WTC11 (cell line): Measurements from ENCODE around the gene APCDD1. TPM values are rescaled to one million over a fixed set of nuclear protein-coding genes. Genes with fewer than 3 reads are reported as not detected.

ENCODE experiments used
- ATAC-seq: fragments of 200-7000 bp; cut with Tn5 transposase; 2 replicates; pipeline ENCODE4 v1.10.0; 2021; ENCODE audit warnings: mild to moderate bottlenecking, moderate library complexity
- CTCF ChIA-PET: fragments of 300-600 bp; sonication (Branson Sonifier 250); formaldehyde crosslinking; loops from one replicate; lab custom pipeline; 2021; ENCODE audit warnings: antibody characterized with exemption; lab: Charles Lee
- POLR2A ChIA-PET: fragments of 350-600 bp; sonication (Branson Sonifier 250); formaldehyde crosslinking; loops from one replicate; lab custom pipeline; 2021; ENCODE audit warnings: antibody characterized with exemption; lab: Charles Lee
- DNase-seq: peaks from one replicate; pipeline ENCODE4 v3.0.0; 2021; ENCODE audit warnings: low spot score
- H3K27ac Mint-ChIP-seq: 2 replicates; pipeline ENCODE4 v1.8.0; 2021; ENCODE audit warnings: mixed read lengths
- H3K27me3 Mint-ChIP-seq: 2 replicates; pipeline ENCODE4 v1.8.0; 2021; ENCODE audit warnings: low read depth, mild to moderate bottlenecking, moderate library complexity, mixed read lengths
- H3K36me3 Mint-ChIP-seq: 2 replicates; pipeline ENCODE4 v1.8.0; 2021; ENCODE audit warnings: mixed read lengths
- H3K4me1 Mint-ChIP-seq: 2 replicates; pipeline ENCODE4 v1.8.0; 2022; ENCODE audit warnings: mixed read lengths
- H3K4me3 Mint-ChIP-seq: 2 replicates; pipeline ENCODE4 v1.8.0; 2021; ENCODE audit warnings: mild to moderate bottlenecking, moderate library complexity, mixed read lengths
- H3K9me3 Mint-ChIP-seq: 2 replicates; pipeline ENCODE4 v1.8.0; 2021; ENCODE audit warnings: mixed read lengths
- ELF4 ChIP-seq: sonication (generic); formaldehyde crosslinking; IDR thresholded peaks from 2 replicates; pipeline ENCODE4 v1.8.1; 2022; ENCODE audit warnings: low read depth, mild to moderate bottlenecking, moderate library complexity, missing genetic modification reagents
- ETV6 ChIP-seq: sonication (generic); formaldehyde crosslinking; IDR thresholded peaks from 2 replicates; pipeline ENCODE4 v1.8.1; 2022; ENCODE audit warnings: mild to moderate bottlenecking, missing genetic modification reagents
- GTF2I ChIP-seq: fragments of 250-450 bp; sonication (Bioruptor Pico); conservative IDR thresholded peaks from 2 replicates; pipeline ENCODE4 v1.4.0; 2021; ENCODE audit warnings: mild to moderate bottlenecking
- JUN ChIP-seq: sonication (generic); formaldehyde crosslinking; IDR thresholded peaks from 2 replicates; pipeline ENCODE4 v1.8.0; 2023; ENCODE audit warnings: mild to moderate bottlenecking, missing genetic modification reagents
- MLX ChIP-seq: sonication (generic); formaldehyde crosslinking; IDR thresholded peaks from 2 replicates; pipeline ENCODE4 v1.8.1; 2023; ENCODE audit warnings: mild to moderate bottlenecking, missing genetic modification reagents, moderate library complexity
- MYBL2 ChIP-seq: sonication (generic); formaldehyde crosslinking; IDR thresholded peaks from 2 replicates; pipeline ENCODE4 v1.8.1; 2023; ENCODE audit warnings: mild to moderate bottlenecking, moderate library complexity, missing genetic modification reagents
- NFATC4 ChIP-seq: fragments of 250-450 bp; sonication (Bioruptor Pico); IDR thresholded peaks from 2 replicates; pipeline ENCODE4 v1.9.0; 2021; ENCODE audit warnings: mild to moderate bottlenecking
- PRRX2 ChIP-seq: fragments of 250-450 bp; sonication (Bioruptor Pico); IDR thresholded peaks from 2 replicates; pipeline ENCODE4 v1.8.0; 2021; ENCODE audit warnings: mild to moderate bottlenecking
- RORB ChIP-seq: fragments of 250-450 bp; sonication (Bioruptor Pico); IDR thresholded peaks from 2 replicates; pipeline ENCODE4 v1.9.0; 2021; ENCODE audit warnings: mild to moderate bottlenecking
- ZMAT4 ChIP-seq: fragments of 250-450 bp; sonication (Bioruptor Pico); IDR thresholded peaks from 2 replicates; pipeline ENCODE4 v1.9.0; 2021; ENCODE audit warnings: mild to moderate bottlenecking
- ZNF317 ChIP-seq: sonication (generic); formaldehyde crosslinking; IDR thresholded peaks from 2 replicates; pipeline ENCODE4 v1.8.1; 2023; ENCODE audit warnings: low read depth, mild to moderate bottlenecking, moderate library complexity, missing genetic modification reagents, borderline replicate concordance
- ZNF416 ChIP-seq: fragments of 250-450 bp; sonication (Bioruptor Pico); IDR thresholded peaks from 2 replicates; pipeline ENCODE4 v1.9.0; 2021; ENCODE audit warnings: mild to moderate bottlenecking, inconsistent platforms
- total RNA-seq: library from RNA; stranded (reverse); gene quantifications from 3 replicates; pipeline ENCODE4 v1.2.3, GENCODE V29; 2021
- TF ChIP-seq, protein P1 (sequence below): sonication (generic); formaldehyde crosslinking; IDR thresholded peaks from 2 replicates; pipeline ENCODE4 v1.8.0; 2022; ENCODE audit warnings: mild to moderate bottlenecking, missing genetic modification reagents
- TF ChIP-seq, protein P2 (sequence below): sonication (generic); formaldehyde crosslinking; IDR thresholded peaks from 2 replicates; pipeline ENCODE4 v1.8.1; 2023; ENCODE audit warnings: mild to moderate bottlenecking, missing genetic modification reagents, moderate library complexity
- TF ChIP-seq, protein P3 (sequence below): fragments of 250-450 bp; sonication (Bioruptor Pico); conservative IDR thresholded peaks from 2 replicates; pipeline ENCODE4 v1.9.0; 2021; ENCODE audit warnings: mild to moderate bottlenecking
- TF ChIP-seq, protein P4 (sequence below): sonication (generic); formaldehyde crosslinking; IDR thresholded peaks from 2 replicates; pipeline ENCODE4 v1.8.1; 2022; ENCODE audit warnings: mild to moderate bottlenecking, moderate library complexity, missing genetic modification reagents
- TF ChIP-seq, protein P5 (sequence below): sonication (generic); formaldehyde crosslinking; IDR thresholded peaks from 2 replicates; pipeline ENCODE4 v1.8.0; 2022; ENCODE audit warnings: missing genetic modification reagents
- TF ChIP-seq, protein P6 (sequence below): sonication (generic); formaldehyde crosslinking; IDR thresholded peaks from 2 replicates; pipeline ENCODE4 v1.8.0; 2022; ENCODE audit warnings: mild to moderate bottlenecking, missing genetic modification reagents

The APCDD1 gene
- total RNA-seq, 1 experiment from 2014 or later = 7.1 TPM

GRCh38 chr18:10511236-10511635 lies 56.8 kb downstream of the APCDD1 start:
- peaks cover 19% of the 10 kb centered on the region for H3K9me3 Mint-ChIP-seq
- TF ChIP-seq, protein P1, sequence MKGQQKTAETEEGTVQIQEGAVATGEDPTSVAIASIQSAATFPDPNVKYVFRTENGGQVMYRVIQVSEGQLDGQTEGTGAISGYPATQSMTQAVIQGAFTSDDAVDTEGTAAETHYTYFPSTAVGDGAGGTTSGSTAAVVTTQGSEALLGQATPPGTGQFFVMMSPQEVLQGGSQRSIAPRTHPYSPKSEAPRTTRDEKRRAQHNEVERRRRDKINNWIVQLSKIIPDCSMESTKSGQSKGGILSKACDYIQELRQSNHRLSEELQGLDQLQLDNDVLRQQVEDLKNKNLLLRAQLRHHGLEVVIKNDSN (CRISPR knock-in tag) = no peak
- TF ChIP-seq JUN (CRISPR knock-in tag) (no peak), MLX (CRISPR knock-in tag) (no peak), ZNF416 (CRISPR knock-in tag) (no peak), GTF2I (CRISPR knock-in tag) (no peak), ZNF317 (CRISPR knock-in tag) (no peak)
- TF ChIP-seq, protein P2, sequence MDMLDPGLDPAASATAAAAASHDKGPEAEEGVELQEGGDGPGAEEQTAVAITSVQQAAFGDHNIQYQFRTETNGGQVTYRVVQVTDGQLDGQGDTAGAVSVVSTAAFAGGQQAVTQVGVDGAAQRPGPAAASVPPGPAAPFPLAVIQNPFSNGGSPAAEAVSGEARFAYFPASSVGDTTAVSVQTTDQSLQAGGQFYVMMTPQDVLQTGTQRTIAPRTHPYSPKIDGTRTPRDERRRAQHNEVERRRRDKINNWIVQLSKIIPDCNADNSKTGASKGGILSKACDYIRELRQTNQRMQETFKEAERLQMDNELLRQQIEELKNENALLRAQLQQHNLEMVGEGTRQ (CRISPR knock-in tag) = no peak
- DNase-seq (no peak), ATAC-seq (no peak)
- peaks cover 12% of the 10 kb centered on the region for H3K27me3 Mint-ChIP-seq
- POLR2A ChIA-PET = no interaction called here
- no peak overlapping the region for H3K27ac Mint-ChIP-seq
- peaks cover 20% of the 10 kb centered on the region for H3K36me3 Mint-ChIP-seq
- no peaks in the 10 kb centered on the region for H3K4me1 Mint-ChIP-seq
- CTCF ChIA-PET = no interaction called here
- no peak overlapping the region for H3K4me3 Mint-ChIP-seq

DNA sequence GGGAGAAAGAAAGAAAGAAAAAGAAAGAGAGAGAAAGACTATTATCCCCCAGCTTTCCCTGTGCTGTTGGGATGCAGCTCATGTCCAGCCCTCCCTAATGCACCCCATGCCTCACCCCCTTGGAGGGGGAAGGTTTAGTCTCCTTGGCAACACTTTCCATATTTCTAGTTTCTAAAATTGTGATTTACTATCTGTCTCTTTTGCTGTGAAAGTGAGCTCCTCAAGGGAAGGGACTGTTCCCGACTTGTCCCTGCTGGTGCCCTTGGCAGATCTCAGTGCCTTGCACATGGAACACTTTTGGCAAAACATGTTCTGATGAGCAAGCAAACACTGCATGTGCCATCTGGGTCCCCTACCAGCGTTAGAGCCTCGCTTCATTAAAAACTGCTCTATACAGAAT lies 59.6 kb downstream of the APCDD1 start:
- DNase-seq (no peak), ATAC-seq (no peak)
- Mint-ChIP-seq H3K9me3 (peaks cover 5% of the 10 kb centered on the region), H3K36me3 (no peaks in the 10 kb centered on the region), H3K4me3 (no peak overlapping the region), H3K27me3 (no peaks in the 10 kb centered on the region), H3K4me1 (no peaks in the 10 kb centered on the region; the same call in 1 of the 2 replicates), H3K27ac (no peak overlapping the region)
- TF ChIP-seq, protein P2 (CRISPR knock-in tag) = no peak
- TF ChIP-seq MLX (CRISPR knock-in tag) = no peak
- no peak for TF ChIP-seq MYBL2 (CRISPR knock-in tag)
- TF ChIP-seq, protein P3, sequence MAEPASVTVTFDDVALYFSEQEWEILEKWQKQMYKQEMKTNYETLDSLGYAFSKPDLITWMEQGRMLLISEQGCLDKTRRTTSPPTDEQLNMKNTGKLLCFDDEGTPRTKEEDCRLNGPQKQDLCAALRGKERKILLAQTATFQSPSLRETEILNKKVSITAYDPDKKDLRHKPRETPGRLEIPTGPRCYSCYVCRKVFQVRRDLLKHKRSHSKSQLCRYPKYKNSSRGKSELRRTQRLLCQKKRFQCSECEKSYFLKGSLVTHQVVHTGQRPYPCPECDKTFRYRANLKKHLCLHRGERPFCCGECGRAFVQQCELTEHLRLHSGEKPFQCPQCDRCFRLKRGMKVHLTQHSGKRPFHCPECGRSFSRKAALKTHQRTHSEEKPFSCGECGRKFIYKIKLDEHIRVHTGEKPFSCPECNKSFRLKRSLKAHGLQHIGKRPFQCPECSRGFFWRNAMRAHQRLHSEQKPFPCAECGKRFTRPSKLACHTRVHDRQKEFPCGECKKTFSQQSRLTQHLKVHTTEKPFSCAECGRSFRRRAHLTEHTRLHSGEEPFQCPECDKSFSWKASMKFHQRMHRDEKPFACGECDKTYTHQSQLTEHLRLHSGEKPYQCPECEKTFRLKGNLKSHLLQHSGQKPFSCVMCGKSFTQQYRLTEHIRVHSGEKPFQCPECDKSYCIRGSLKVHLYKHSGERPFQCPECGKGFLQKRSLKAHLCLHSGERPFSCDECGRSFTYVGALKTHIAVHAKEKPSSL (CRISPR knock-in tag) = no peak
- TF ChIP-seq ZMAT4 (CRISPR knock-in tag) = no peak
- TF ChIP-seq ZNF416 (CRISPR knock-in tag) = no peak
- no peak for TF ChIP-seq ETV6
- TF ChIP-seq ELF4 (CRISPR knock-in tag) = no peak
- POLR2A ChIA-PET = no interaction called here
- CTCF ChIA-PET = no interaction called here

DNA sequence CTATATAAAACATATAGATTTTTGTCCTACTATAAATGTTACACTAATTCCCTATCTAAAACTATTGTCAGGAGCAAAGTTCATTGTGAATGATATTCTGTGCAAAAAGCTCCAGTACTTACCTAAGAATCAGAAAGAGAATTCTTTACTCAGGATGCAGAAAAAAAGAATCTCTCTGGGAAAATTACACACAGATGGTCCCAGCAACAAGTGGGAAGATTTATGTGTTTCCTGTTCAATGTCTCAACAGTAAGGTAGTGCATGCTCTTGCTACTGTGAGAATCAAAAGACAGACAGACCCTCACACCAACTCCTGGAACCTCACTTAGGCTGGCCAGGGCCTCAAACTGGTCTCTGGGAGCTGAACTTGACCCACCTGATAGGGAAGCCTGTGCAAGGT lies 60.2 kb downstream of the APCDD1 start:
- no peak for ATAC-seq
- Mint-ChIP-seq H3K27ac (no peak overlapping the region), H3K9me3 (peaks cover 5% of the 10 kb centered on the region), H3K36me3 (no peaks in the 10 kb centered on the region), H3K27me3 (no peaks in the 10 kb centered on the region), H3K4me3 (no peak overlapping the region), H3K4me1 (no peaks in the 10 kb centered on the region; the same call in 1 of the 2 replicates)
- no peak for DNase-seq
- TF ChIP-seq, protein P4, sequence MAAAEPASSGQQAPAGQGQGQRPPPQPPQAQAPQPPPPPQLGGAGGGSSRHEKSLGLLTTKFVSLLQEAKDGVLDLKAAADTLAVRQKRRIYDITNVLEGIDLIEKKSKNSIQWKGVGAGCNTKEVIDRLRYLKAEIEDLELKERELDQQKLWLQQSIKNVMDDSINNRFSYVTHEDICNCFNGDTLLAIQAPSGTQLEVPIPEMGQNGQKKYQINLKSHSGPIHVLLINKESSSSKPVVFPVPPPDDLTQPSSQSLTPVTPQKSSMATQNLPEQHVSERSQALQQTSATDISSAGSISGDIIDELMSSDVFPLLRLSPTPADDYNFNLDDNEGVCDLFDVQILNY = no peak
- no peak for TF ChIP-seq RORB
- TF ChIP-seq PRRX2 (CRISPR knock-in tag) = no peak
- TF ChIP-seq, protein P5, sequence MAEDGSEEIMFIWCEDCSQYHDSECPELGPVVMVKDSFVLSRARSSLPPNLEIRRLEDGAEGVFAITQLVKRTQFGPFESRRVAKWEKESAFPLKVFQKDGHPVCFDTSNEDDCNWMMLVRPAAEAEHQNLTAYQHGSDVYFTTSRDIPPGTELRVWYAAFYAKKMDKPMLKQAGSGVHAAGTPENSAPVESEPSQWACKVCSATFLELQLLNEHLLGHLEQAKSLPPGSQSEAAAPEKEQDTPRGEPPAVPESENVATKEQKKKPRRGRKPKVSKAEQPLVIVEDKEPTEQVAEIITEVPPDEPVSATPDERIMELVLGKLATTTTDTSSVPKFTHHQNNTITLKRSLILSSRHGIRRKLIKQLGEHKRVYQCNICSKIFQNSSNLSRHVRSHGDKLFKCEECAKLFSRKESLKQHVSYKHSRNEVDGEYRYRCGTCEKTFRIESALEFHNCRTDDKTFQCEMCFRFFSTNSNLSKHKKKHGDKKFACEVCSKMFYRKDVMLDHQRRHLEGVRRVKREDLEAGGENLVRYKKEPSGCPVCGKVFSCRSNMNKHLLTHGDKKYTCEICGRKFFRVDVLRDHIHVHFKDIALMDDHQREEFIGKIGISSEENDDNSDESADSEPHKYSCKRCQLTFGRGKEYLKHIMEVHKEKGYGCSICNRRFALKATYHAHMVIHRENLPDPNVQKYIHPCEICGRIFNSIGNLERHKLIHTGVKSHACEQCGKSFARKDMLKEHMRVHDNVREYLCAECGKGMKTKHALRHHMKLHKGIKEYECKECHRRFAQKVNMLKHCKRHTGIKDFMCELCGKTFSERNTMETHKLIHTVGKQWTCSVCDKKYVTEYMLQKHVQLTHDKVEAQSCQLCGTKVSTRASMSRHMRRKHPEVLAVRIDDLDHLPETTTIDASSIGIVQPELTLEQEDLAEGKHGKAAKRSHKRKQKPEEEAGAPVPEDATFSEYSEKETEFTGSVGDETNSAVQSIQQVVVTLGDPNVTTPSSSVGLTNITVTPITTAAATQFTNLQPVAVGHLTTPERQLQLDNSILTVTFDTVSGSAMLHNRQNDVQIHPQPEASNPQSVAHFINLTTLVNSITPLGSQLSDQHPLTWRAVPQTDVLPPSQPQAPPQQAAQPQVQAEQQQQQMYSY (CRISPR knock-in tag) = no peak
- no peak for TF ChIP-seq NFATC4
- TF ChIP-seq, protein P6, sequence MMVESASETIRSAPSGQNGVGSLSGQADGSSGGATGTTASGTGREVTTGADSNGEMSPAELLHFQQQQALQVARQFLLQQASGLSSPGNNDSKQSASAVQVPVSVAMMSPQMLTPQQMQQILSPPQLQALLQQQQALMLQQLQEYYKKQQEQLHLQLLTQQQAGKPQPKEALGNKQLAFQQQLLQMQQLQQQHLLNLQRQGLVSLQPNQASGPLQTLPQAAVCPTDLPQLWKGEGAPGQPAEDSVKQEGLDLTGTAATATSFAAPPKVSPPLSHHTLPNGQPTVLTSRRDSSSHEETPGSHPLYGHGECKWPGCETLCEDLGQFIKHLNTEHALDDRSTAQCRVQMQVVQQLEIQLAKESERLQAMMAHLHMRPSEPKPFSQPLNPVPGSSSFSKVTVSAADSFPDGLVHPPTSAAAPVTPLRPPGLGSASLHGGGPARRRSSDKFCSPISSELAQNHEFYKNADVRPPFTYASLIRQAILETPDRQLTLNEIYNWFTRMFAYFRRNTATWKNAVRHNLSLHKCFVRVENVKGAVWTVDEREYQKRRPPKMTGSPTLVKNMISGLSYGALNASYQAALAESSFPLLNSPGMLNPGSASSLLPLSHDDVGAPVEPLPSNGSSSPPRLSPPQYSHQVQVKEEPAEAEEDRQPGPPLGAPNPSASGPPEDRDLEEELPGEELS = no peak
- ChIA-PET POLR2A (no interaction called here), CTCF (no interaction called here)
